SU-DHL-6 (cell line): ENCODE results near the gene PPIL4.

Experiments used
- CTCF ChIP-seq: fragments of 200-600 bp; sonication (generic); IDR thresholded peaks from one replicate; pipeline ENCODE4 v1.5.1; 2017; ENCODE audit warnings: antibody characterized with exemption, mild to moderate bottlenecking, low read length, moderate library complexity; ENCODE audit not compliant: insufficient read depth, poor library complexity, severe bottlenecking
- EZH2phosphoT487 ChIP-seq: fragments of 200-600 bp; sonication (generic), shearing (Covaris generic); conservative IDR thresholded peaks from 2 replicates; pipeline ENCODE4 v1.6.1; 2018; ENCODE audit warnings: mild to moderate bottlenecking, antibody characterized with exemption, low read length, moderate library complexity, mixed read lengths

GRCh38 chr6:149563203-149563927 lies 17.5 kb upstream of the PPIL4 start:
- TF ChIP-seq CTCF (no peak), EZH2phosphoT487 (no peak)
